GM19452 (cell line): Measurements from ENCODE around the gene NR2C2.
"Not testable (repeated sequence)": the region's sequence is repeated elsewhere in the genome, so short reads cannot be mapped to it uniquely, and the experiment has no call there.

Experiments used
- ATAC-seq: cut with Tn5 transposase; IDR thresholded peaks from one replicate; pipeline ENCODE4 v1.9.1; 2021; ENCODE audit not compliant: unreplicated experiment

The NR2C2 gene

GRCh38 chr3:14947100-14947885 lies at the start of gene NR2C2:
Gene NR2C2 (plus strand): TSS chr3:14947583. CDS start chr3:15003915, 56,332 bp downstream.
- peak; percentile 56 for ATAC-seq

- no peak for ATAC-seq
Measured at GRCh38 chr3:14898929-14899328, 48.5 kb upstream of the NR2C2 start.

GRCh38 chr3:14899993-14900618 lies 47.3 kb upstream of the NR2C2 start:
- ATAC-seq, result no peak

GRCh38 chr3:14900881-14901873 lies 46.2 kb upstream of the NR2C2 start:
- ATAC-seq, result no peak

- ATAC-seq, result no peak
Measured at GRCh38 chr3:14902719-14903118, 44.7 kb upstream of the NR2C2 start.

GRCh38 chr3:14903501-14903900 lies 43.9 kb upstream of the NR2C2 start:
- ATAC-seq, result not testable (repeated sequence)

GRCh38 chr3:14905055-14905657 lies 42.2 kb upstream of the NR2C2 start:
- no peak for ATAC-seq

- ATAC-seq, result no peak
Measured at GRCh38 chr3:14906355-14906971, 40.9 kb upstream of the NR2C2 start.

GRCh38 chr3:14907043-14907966 lies 40.1 kb upstream of the NR2C2 start:
- ATAC-seq, result no peak

GRCh38 chr3:14909250-14909649 lies 38.1 kb upstream of the NR2C2 start:
- no peak for ATAC-seq

GRCh38 chr3:14911651-14912050 lies 35.7 kb upstream of the NR2C2 start:
- ATAC-seq, result no peak

GRCh38 chr3:14913071-14913925 lies 34.1 kb upstream of the NR2C2 start:
- ATAC-seq, result no peak

GRCh38 chr3:14913926-14914778 lies 33.2 kb upstream of the NR2C2 start:
- ATAC-seq, result no peak

GRCh38 chr3:14914779-14915117 lies 32.6 kb upstream of the NR2C2 start:
- no peak for ATAC-seq

- ATAC-seq, result no peak
Measured at GRCh38 chr3:14915636-14916222, 31.7 kb upstream of the NR2C2 start.

- ATAC-seq, result no peak
Measured at GRCh38 chr3:14918356-14918860, 29.0 kb upstream of the NR2C2 start.

GRCh38 chr3:14920536-14920935 lies 26.8 kb upstream of the NR2C2 start:
- no peak for ATAC-seq
